ENCODE results near the gene CD63. TPM values are rescaled to one million over a fixed set of nuclear protein-coding genes. Genes with fewer than 3 reads are reported as not detected.

CD63 gene
- total and polyA plus RNA-seq, 2 of the 4 experiments (the other 2 are of a cell fraction), result 995 to 1,398 TPM

GRCh38 chr12:55718015-55718414, 10.8 kb downstream of the CD63 start:
- DNase-seq (no peak), ATAC-seq (ENCODE audit: low read depth) (no peak)
- H4K5ac ChIP-seq (ENCODE audit: low read depth, low read length), result peak overlapping the region; percentile 19; the same call in 1 of the 2 replicates
- H2AFZ ChIP-seq (replicated peaks; ENCODE audit: low read length, poor library complexity), result peak overlapping the region; percentile 4
- no peak overlapping the region for H3K56ac ChIP-seq (ENCODE audit: extremely low read depth, insufficient read depth, low read length)
- peak overlapping the region; percentile 36 for H3K14ac ChIP-seq (replicated peaks; ENCODE audit: low read depth, low read length)
- peak overlapping the region; percentile 52; the same call in 1 of the 2 replicates for H3K4me2 ChIP-seq (ENCODE audit: low read depth, low read length)
- peak overlapping the region; percentile 33 to 66; a peak in 3 of 4 replicates for H4K8ac ChIP-seq (ENCODE audit: low read depth in 2 of 2, low read length in 2 of 2)
- TF ChIP-seq USF2 (IDR thresholded peaks at IDR 0.05; ENCODE audit: low read depth, low read length) (no peak), MAZ (IDR thresholded peaks at IDR 0.05; ENCODE audit: borderline replicate concordance, low read depth, low read length) (peak; percentile 62; the same call in 1 of the 2 replicates)
- H3K4me3 ChIP-seq (ENCODE audit: insufficient read depth, low read depth, low read length), result no peak overlapping the region
- peak overlapping the region; percentile 57; the same call in 1 of the 2 replicates for H4K91ac ChIP-seq (ENCODE audit: insufficient read depth, low read depth, low read length)
- H3K9ac ChIP-seq (ENCODE audit: low read depth, low read length), result no peak overlapping the region; the same call in 1 of the 2 replicates
- H3K4ac ChIP-seq (ENCODE audit: low read depth, low read length), result peak overlapping the region; percentile 68
- H3K79me1 ChIP-seq (ENCODE audit: low read depth in 1 of 2, low read length in 2 of 2), result peaks cover 17 to 57% of the 10 kb centered on the region in 2 experiments
- dilution Hi-C loops (cut with HindIII; ENCODE audit: low sequenced_read_pairs, unreplicated experiment), result no loop called here
- peak overlapping the region; percentile 11; the same call in 1 of the 2 replicates for H3K18ac ChIP-seq (ENCODE audit: low read depth, low read length)
- peak overlapping the region; percentile 62 for H2BK120ac ChIP-seq (ENCODE audit: low read depth, low read length)
- intact Hi-C loops (cut with micrococcal nuclease), result no loop called here
- peak overlapping the region; percentile 75 for H2AK9ac ChIP-seq (replicated peaks; ENCODE audit: low read depth, low read length, poor library complexity)
- H3K9me1 ChIP-seq (ENCODE audit: insufficient read depth, low read length), result peaks cover 32% of the 10 kb centered on the region
- ChIA-PET CTCF (no interaction called here), POLR2A (ENCODE audit: unreplicated experiment) (no interaction called here)
- H3K4me1 ChIP-seq (ENCODE audit: control insufficient read depth, insufficient read depth, low read length), result peaks cover 39% of the 10 kb centered on the region
- H2BK5ac ChIP-seq (ENCODE audit: low read depth, low read length, poor library complexity, severe bottlenecking), result peak overlapping the region; percentile 71
- peak overlapping the region; percentile 53; the same call in 1 of the 3 replicates for H2BK15ac ChIP-seq (ENCODE audit: low read depth, low read length)
- peak overlapping the region; percentile 57; the same call in 1 of the 2 replicates for H3K23ac ChIP-seq (ENCODE audit: low read depth, low read length)
- no peaks in the 10 kb centered on the region for H3K9me3 ChIP-seq (ENCODE audit: control insufficient read depth, insufficient read depth, low read length)
- peaks cover 20% of the 10 kb centered on the region for H4K20me1 ChIP-seq (ENCODE audit: insufficient read depth, low read length)
- H3K36me3 ChIP-seq (ENCODE audit: control insufficient read depth, insufficient read depth, low read length), result peaks cover 4% of the 10 kb centered on the region
- H2BK20ac ChIP-seq (ENCODE audit: low read depth, low read length), result no peak overlapping the region
- in situ Hi-C loops (cut with MboI; ENCODE audit: low sequenced_read_pairs), result no loop called here
- H3K27me3 ChIP-seq (ENCODE audit: control insufficient read depth, insufficient read depth, low read length), result no peaks in the 10 kb centered on the region
- H3K27ac ChIP-seq (ENCODE audit: insufficient read depth, low read length), result peak overlapping the region; percentile 38; the same call in 1 of the 2 replicates
- WGBS, 2 experiments (ENCODE audit: extremely low coverage in 2 of 2, insufficient read length in 1 of 2), result no CpG with 5 or more reads among the region's 4 CpGs
- H2AK5ac ChIP-seq (ENCODE audit: low read depth, low read length), result peak overlapping the region; percentile 86
- BruUV-seq (replicated peaks), result no TSS peak
